H9 (cell line): ENCODE results near the gene MSRB2. TPM values are rescaled to one million over a fixed set of nuclear protein-coding genes. Genes with fewer than 3 reads are reported as not detected.

Experiments used
- DNase-seq: peaks from one replicate; pipeline ENCODE4 v3.0.0-alpha.2; 2017
- H2AFZ ChIP-seq: one replicate; pipeline ENCODE4 v1.6.1; 2013; ENCODE audit warnings: mild to moderate bottlenecking, low read length, control low read depth, moderate library complexity
- H2AK5ac ChIP-seq: 2 replicates; pipeline ENCODE4 v1.6.1; 2013; ENCODE audit warnings: low read length, control low read depth, mixed read lengths; ENCODE audit not compliant: insufficient read length
- H2BK120ac ChIP-seq: one replicate; pipeline ENCODE4 v1.6.1; 2013; ENCODE audit warnings: low read depth, mild to moderate bottlenecking, low read length, control low read depth, inconsistent platforms; ENCODE audit not compliant: poor library complexity, severe bottlenecking
- H2BK12ac ChIP-seq: 2 replicates; pipeline ENCODE4 v1.6.1; 2013; ENCODE audit warnings: low read length, control low read depth, mixed read lengths, low read depth; ENCODE audit not compliant: insufficient read length
- H2BK15ac ChIP-seq: 2 replicates; pipeline ENCODE4 v1.6.1; 2013; ENCODE audit warnings: low read depth, low read length, control low read depth
- H2BK20ac ChIP-seq: one replicate; pipeline ENCODE4 v1.6.1; 2013; ENCODE audit warnings: low read depth, mild to moderate bottlenecking, low read length, control low read depth, inconsistent platforms; ENCODE audit not compliant: poor library complexity, severe bottlenecking
- H2BK5ac ChIP-seq: 2 replicates; pipeline ENCODE4 v1.6.1; 2013; ENCODE audit warnings: low read length, control low read depth, mixed read lengths; ENCODE audit not compliant: insufficient read length
- H3K14ac ChIP-seq: 2 replicates; pipeline ENCODE4 v1.6.1; 2013; ENCODE audit warnings: low read length, control low read depth; ENCODE audit not compliant: insufficient read depth
- H3K18ac ChIP-seq: 2 replicates; pipeline ENCODE4 v1.6.1; 2013; ENCODE audit warnings: low read depth, mild to moderate bottlenecking, mixed read lengths, low read length, control low read depth; ENCODE audit not compliant: insufficient read length
- H3K23ac ChIP-seq: 2 replicates; pipeline ENCODE4 v1.6.1; 2013; ENCODE audit warnings: low read length, control low read depth, mixed read lengths, low read depth; ENCODE audit not compliant: insufficient read length
- H3K23me2 ChIP-seq: 2 replicates; pipeline ENCODE4 v1.6.1; 2013; ENCODE audit warnings: low read depth, mild to moderate bottlenecking, mixed read lengths, low read length, control low read depth; ENCODE audit not compliant: insufficient read length, poor library complexity, severe bottlenecking
- H3K27ac ChIP-seq: 2 replicates; pipeline ENCODE4 v1.5.1; 2013; ENCODE audit warnings: low read length, control low read depth, mixed read lengths, low read depth; ENCODE audit not compliant: insufficient read length
- H3K27me3 ChIP-seq: 2 replicates; pipeline ENCODE4 v1.6.1; 2013; ENCODE audit warnings: low read length, control low read depth, inconsistent platforms; ENCODE audit not compliant: insufficient read depth
- H3K4ac ChIP-seq: 2 replicates; pipeline ENCODE4 v1.6.1; 2013; ENCODE audit warnings: low read depth, mild to moderate bottlenecking, control low read depth, inconsistent platforms, low read length, moderate library complexity
- H3K4me1 ChIP-seq: 2 replicates; pipeline ENCODE4 v1.6.1; 2013; ENCODE audit warnings: low read length, control low read depth, inconsistent platforms; ENCODE audit not compliant: insufficient read depth
- H3K4me2 ChIP-seq: 2 replicates; pipeline ENCODE4 v1.6.1; 2013; ENCODE audit warnings: low read length, control low read depth, mixed read lengths; ENCODE audit not compliant: insufficient read length, insufficient read depth
- H3K56ac ChIP-seq: 2 replicates; pipeline ENCODE4 v1.6.1; 2013; ENCODE audit warnings: low read depth, mild to moderate bottlenecking, mixed read lengths, low read length, control low read depth; ENCODE audit not compliant: insufficient read length
- H3K79me1 ChIP-seq: 2 replicates; pipeline ENCODE4 v1.6.1; 2013; ENCODE audit warnings: low read depth, mild to moderate bottlenecking, moderate library complexity, low read length, control low read depth, inconsistent platforms; ENCODE audit not compliant: insufficient read depth, poor library complexity, severe bottlenecking
- H3K79me2 ChIP-seq: 2 replicates; pipeline ENCODE4 v1.6.1; 2013; ENCODE audit warnings: low read length, control low read depth, inconsistent platforms; ENCODE audit not compliant: insufficient read depth
- H3K9ac ChIP-seq: 2 replicates; pipeline ENCODE4 v1.6.1; 2013; ENCODE audit warnings: low read length, control low read depth, mixed read lengths; ENCODE audit not compliant: insufficient read length; ENCODE audit errors: extremely low read depth
- H3K9me3 ChIP-seq: one replicate; pipeline ENCODE4 v1.6.1; 2013; ENCODE audit warnings: low read depth, low read length, inconsistent platforms; ENCODE audit not compliant: control insufficient read depth
- H3T11ph ChIP-seq: one replicate; pipeline ENCODE4 v1.6.1; 2013; ENCODE audit warnings: mild to moderate bottlenecking, low read length, control low read depth, inconsistent platforms
- H4K20me1 ChIP-seq: one replicate; pipeline ENCODE4 v1.6.1; 2013; ENCODE audit not compliant: control insufficient read depth, insufficient read length, insufficient read depth
- H4K5ac ChIP-seq: 2 replicates; pipeline ENCODE4 v1.6.1; 2013; ENCODE audit warnings: low read depth, mild to moderate bottlenecking, mixed read lengths, low read length, control low read depth; ENCODE audit not compliant: insufficient read length
- H4K8ac ChIP-seq: replicated peaks from 2 replicates; pipeline ENCODE4 v1.6.1; 2013; ENCODE audit warnings: low read length, control low read depth, mixed read lengths, low read depth; ENCODE audit not compliant: insufficient read length
- H4K91ac ChIP-seq: 2 replicates; pipeline ENCODE4 v1.6.1; 2013; ENCODE audit warnings: low read depth, mild to moderate bottlenecking, moderate library complexity, mixed read lengths, low read length, control low read depth; ENCODE audit not compliant: insufficient read length
- H3K27ac Mint-ChIP-seq, 3 experiments: 2 replicates in 2 of 3; 3 replicates in 1 of 3; pipeline ENCODE4 v1.8.0; 2020 to 2021; ENCODE audit warnings: mixed read lengths in 3 of 3, mild to moderate bottlenecking in 1 of 3, moderate library complexity in 1 of 3
- H3K27me3 Mint-ChIP-seq: 2 replicates; pipeline ENCODE4 v1.8.0; 2021; ENCODE audit warnings: low read depth, mild to moderate bottlenecking, moderate library complexity, mixed read lengths
- H3K36me3 Mint-ChIP-seq, 3 experiments: 2 replicates in 2 of 3; 3 replicates in 1 of 3; pipeline ENCODE4 v1.8.0; 2020 to 2021; ENCODE audit warnings: low read depth in 3 of 3, mixed read lengths in 3 of 3; ENCODE audit not compliant: insufficient read depth in 1 of 3
- H3K4me1 Mint-ChIP-seq, 2 experiments: 2 replicates each; pipeline ENCODE4 v1.8.0; 2020; ENCODE audit warnings: mixed read lengths in 2 of 2
- H3K4me3 Mint-ChIP-seq, 2 experiments: 2 replicates in 1 of 2; 3 replicates in 1 of 2; pipeline ENCODE4 v1.8.0; 2020 to 2021; ENCODE audit warnings: mild to moderate bottlenecking in 2 of 2, mixed read lengths in 2 of 2, moderate library complexity in 1 of 2
- H3K9me3 Mint-ChIP-seq, 2 experiments: 2 replicates in 1 of 2; 3 replicates in 1 of 2; pipeline ENCODE4 v1.8.0; 2020; ENCODE audit warnings: mild to moderate bottlenecking in 2 of 2, mixed read lengths in 2 of 2, moderate library complexity in 1 of 2
- WGBS: extraction: QIAGEN DNeasy Blood & Tissue Kit; methylation state at CpG from one replicate; pipeline ENCODE4 v1.1.7; 2013; ENCODE audit warnings: missing lambda C conversion rate, low lambda C conversion rate, mixed read lengths; ENCODE audit not compliant: insufficient read length; ENCODE audit errors: extremely low coverage; 5-methylcytosine and 5-hydroxymethylcytosine counted together
- total RNA-seq: library from RNA; stranded (reverse); gene quantifications from 2 replicates; pipeline ENCODE4 v1.2.1, GENCODE V29; 2021
- TF ChIP-seq, protein P1 (sequence below): fragments of 200-600 bp; sonication (generic); conservative IDR thresholded peaks from 3 replicates; pipeline ENCODE4 v1.8.0; 2021; ENCODE audit warnings: antibody characterized with exemption, mild to moderate bottlenecking

The MSRB2 gene
- total RNA-seq, 1 experiment from 2014 or later, result 18.0 TPM

DNA sequence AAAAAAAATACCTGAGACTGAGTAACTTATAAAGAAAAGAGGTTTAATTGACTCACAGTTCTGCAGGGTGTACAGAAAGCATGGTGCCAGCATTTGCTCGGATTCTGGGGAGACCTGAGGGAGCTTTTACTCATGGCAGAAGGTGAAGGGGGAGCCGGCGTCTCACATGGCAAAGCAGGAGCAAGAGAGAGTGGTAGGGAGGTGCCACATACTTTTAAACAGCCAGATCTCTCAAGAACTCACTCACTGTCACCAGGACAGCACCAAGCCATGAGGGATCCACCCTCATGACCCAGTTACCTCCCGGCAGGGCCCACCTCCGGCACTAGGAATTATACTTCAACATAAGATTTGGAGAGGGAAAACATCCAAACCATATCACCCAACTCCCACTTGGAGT, 25.8 kb downstream of the MSRB2 start:
- Histone ChIP-seq H3K4me2 (no peak overlapping the region), H3T11ph (no peak overlapping the region), H3K79me1 (no peaks in the 10 kb centered on the region), H2BK15ac (no peak overlapping the region), H3K56ac (no peak overlapping the region), H2BK5ac (no peak overlapping the region), H4K5ac (no peak overlapping the region), H2BK20ac (no peak overlapping the region), H3K9me3 (no peaks in the 10 kb centered on the region), H2BK120ac (no peak overlapping the region), H2AK5ac (no peak overlapping the region), H4K91ac (no peak overlapping the region), H3K4me1 (no peaks in the 10 kb centered on the region), H2AFZ (no peak overlapping the region), H2BK12ac (no peak overlapping the region), H3K79me2 (no peaks in the 10 kb centered on the region), H4K8ac (no peak overlapping the region), H4K20me1 (no peaks in the 10 kb centered on the region), H3K4ac (no peak overlapping the region), H3K23me2 (no peaks in the 10 kb centered on the region), H3K14ac (no peak overlapping the region), H3K27ac (no peak overlapping the region), H3K27me3 (no peaks in the 10 kb centered on the region), H3K23ac (no peak overlapping the region), H3K18ac (no peak overlapping the region), H3K9ac (no peak overlapping the region)
- Mint-ChIP-seq H3K27ac (no peak overlapping the region; a peak in 1 of 7 replicates), H3K4me1 (peaks cover 0 to 3% of the 10 kb centered on the region in 2 experiments; a peak in 1 of 4 replicates), H3K36me3 (peaks cover 4 to 17% (median 7%) of the 10 kb centered on the region in 3 experiments; a peak in 2 of 7 replicates), H3K4me3 (no peak overlapping the region), H3K9me3 (peaks cover 0 to 3% of the 10 kb centered on the region in 2 experiments; a peak in 1 of 5 replicates), H3K27me3 (no peaks in the 10 kb centered on the region; the same call in 1 of the 2 replicates)
- DNase-seq, result no peak
- TF ChIP-seq, protein P1, sequence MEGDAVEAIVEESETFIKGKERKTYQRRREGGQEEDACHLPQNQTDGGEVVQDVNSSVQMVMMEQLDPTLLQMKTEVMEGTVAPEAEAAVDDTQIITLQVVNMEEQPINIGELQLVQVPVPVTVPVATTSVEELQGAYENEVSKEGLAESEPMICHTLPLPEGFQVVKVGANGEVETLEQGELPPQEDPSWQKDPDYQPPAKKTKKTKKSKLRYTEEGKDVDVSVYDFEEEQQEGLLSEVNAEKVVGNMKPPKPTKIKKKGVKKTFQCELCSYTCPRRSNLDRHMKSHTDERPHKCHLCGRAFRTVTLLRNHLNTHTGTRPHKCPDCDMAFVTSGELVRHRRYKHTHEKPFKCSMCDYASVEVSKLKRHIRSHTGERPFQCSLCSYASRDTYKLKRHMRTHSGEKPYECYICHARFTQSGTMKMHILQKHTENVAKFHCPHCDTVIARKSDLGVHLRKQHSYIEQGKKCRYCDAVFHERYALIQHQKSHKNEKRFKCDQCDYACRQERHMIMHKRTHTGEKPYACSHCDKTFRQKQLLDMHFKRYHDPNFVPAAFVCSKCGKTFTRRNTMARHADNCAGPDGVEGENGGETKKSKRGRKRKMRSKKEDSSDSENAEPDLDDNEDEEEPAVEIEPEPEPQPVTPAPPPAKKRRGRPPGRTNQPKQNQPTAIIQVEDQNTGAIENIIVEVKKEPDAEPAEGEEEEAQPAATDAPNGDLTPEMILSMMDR, result no peak
- no CpG with 5 or more reads among the region's 5 CpGs for WGBS
